Measurements from ENCODE around the gene CNDP1.
A peak's percentile ranks its signal among the peaks of the same experiment; 100 is the strongest.

CNDP1 gene, protein sequence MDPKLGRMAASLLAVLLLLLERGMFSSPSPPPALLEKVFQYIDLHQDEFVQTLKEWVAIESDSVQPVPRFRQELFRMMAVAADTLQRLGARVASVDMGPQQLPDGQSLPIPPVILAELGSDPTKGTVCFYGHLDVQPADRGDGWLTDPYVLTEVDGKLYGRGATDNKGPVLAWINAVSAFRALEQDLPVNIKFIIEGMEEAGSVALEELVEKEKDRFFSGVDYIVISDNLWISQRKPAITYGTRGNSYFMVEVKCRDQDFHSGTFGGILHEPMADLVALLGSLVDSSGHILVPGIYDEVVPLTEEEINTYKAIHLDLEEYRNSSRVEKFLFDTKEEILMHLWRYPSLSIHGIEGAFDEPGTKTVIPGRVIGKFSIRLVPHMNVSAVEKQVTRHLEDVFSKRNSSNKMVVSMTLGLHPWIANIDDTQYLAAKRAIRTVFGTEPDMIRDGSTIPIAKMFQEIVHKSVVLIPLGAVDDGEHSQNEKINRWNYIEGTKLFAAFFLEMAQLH

GRCh38 chr18:74534150-74534969 lies at the start of gene CNDP1:
Gene CNDP1 (plus strand): TSS chr18:74534500. CDS start chr18:74534668, 168 bp downstream.
- TF ChIP-seq JUND (IDR thresholded peaks at IDR 0.05; ENCODE audit: low read depth): no peak
- no peak for DNase-seq (ENCODE audit: low read depth in 1 of 2, low spot score in 1 of 2)
- in situ Hi-C loops (cut with HindIII; ENCODE audit: low pct_unique_long_range_greater_than_20kb, low sequenced_read_pairs): no loop called here

DNA sequence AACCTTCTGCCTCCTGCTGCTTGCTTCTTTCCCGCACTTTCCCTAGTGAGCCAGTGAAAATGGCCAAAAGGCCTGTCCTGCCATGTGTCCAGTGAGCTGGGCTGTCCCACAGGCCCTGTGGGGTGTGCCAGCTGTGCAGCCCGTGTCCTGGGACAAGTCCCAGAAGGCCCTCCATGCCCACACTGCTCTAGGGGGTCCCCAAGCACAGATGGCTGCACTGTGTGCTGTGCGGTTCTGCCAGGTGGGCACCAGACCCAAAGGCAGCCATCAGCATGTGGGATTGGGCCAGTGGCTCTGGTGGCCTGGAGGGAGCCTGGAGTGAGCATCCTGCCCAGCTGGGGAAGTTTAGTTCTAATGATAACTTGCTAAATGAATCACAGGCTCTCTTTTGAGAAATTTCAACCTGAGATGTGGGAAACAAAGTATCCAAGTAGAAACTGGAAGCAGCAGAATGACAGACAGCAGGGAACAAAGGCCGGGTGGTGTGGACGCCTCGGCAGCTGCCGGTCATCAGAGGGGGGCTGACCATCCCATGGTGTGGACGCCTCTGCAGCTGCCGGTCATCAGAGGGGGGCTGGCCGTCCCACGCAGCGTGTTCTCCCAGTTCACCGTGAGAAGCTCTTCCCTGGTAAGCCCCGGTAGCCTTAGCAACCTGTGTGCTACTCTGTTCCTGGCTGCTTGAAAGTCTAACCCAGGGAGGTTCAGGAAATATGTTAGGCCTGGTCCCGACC lies 48.0 kb upstream of the CNDP1 start:
- DNase-seq (ENCODE audit: low read depth in 1 of 2, low spot score in 1 of 2): no peak
- in situ Hi-C loops (cut with HindIII; ENCODE audit: low pct_unique_long_range_greater_than_20kb, low sequenced_read_pairs): no loop called here
- TF ChIP-seq JUND (IDR thresholded peaks at IDR 0.05; ENCODE audit: low read depth): no peak

DNA sequence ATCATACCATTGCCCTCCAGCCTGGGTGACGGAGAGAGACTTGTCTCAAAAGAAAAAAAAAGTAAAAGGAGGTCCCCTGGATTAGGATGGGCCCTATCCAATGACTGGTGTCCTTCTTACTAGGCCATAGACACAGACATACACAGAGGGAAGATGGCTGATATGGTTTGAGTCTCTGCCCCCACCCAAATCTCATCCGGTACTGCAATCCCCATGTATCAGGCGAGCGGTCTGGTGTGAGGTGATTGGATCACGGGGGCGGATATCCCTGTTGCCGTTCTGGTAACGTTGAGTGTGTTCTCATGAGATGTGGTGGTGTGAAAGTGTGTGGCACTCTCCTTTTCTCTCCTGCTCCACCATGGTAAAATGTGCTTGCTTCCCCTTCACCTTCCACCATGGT lies 45.9 kb upstream of the CNDP1 start:
- DNase-seq (ENCODE audit: low read depth in 1 of 2, low spot score in 1 of 2): no peak
- in situ Hi-C loops (cut with HindIII; ENCODE audit: low pct_unique_long_range_greater_than_20kb, low sequenced_read_pairs): no loop called here
- TF ChIP-seq JUND (IDR thresholded peaks at IDR 0.05; ENCODE audit: low read depth): no peak

DNA sequence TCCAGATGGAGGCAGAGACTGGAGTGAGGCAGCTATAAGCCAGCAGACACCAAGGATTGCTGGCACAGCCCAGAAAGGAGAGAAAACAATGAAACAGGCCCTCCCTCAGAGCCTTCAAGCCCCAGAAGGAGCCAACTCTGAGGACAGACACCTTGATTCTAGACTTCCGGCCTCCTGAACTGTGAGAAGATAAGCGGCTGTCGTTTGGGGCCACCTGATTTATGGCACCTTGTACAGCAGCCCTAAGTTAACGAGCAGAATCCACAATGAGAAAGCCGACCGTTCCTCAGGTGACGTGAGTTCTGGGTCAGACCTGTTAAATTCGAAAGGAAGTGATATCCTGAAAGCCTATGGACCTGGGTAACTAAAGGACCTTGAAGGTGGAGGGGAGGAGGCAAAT lies 45.4 kb upstream of the CNDP1 start:
- in situ Hi-C loops (cut with HindIII; ENCODE audit: low pct_unique_long_range_greater_than_20kb, low sequenced_read_pairs): no loop called here
- no peak for DNase-seq (ENCODE audit: low read depth in 1 of 2, low spot score in 1 of 2)
- no peak for TF ChIP-seq JUND (IDR thresholded peaks at IDR 0.05; ENCODE audit: low read depth)

- DNase-seq (ENCODE audit: low read depth in 1 of 2, low spot score in 1 of 2): no peak
- no peak for TF ChIP-seq JUND (IDR thresholded peaks at IDR 0.05; ENCODE audit: low read depth)
- in situ Hi-C loops (cut with HindIII; ENCODE audit: low pct_unique_long_range_greater_than_20kb, low sequenced_read_pairs): no loop called here
These were observed 44.6 kb upstream of the CNDP1 start for GRCh38 chr18:74489676-74490075.

GRCh38 chr18:74492259-74492658 lies 42.0 kb upstream of the CNDP1 start:
- in situ Hi-C loops (cut with HindIII; ENCODE audit: low pct_unique_long_range_greater_than_20kb, low sequenced_read_pairs): no loop called here

DNA sequence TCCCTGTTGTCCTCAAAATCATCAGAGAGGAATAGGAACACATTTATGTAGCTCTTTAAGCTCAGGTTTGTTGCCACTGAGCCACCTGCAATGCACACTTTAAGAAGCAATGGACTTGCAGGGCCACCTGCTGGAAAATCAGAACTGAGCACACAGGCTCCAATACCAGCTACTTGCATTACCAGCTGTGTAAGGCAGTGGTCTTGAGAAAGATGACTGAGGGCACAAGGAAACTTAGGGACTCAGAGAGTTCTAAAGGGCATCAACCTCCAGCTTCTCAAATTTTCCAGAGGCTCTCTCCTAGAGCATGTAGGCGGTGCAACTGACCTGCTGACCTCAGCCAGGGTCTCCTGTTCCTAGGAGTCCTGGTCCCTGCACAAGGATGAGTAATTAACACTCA lies 40.6 kb upstream of the CNDP1 start:
- TF ChIP-seq JUND (IDR thresholded peaks at IDR 0.05; ENCODE audit: low read depth): no peak
- in situ Hi-C loops (cut with HindIII; ENCODE audit: low pct_unique_long_range_greater_than_20kb, low sequenced_read_pairs): no loop called here
- DNase-seq (ENCODE audit: low read depth in 1 of 2, low spot score in 1 of 2): peak; percentile 41 to 84

More at GRCh38 chr18:74492259-74492658, 42.0 kb upstream of the CNDP1 start:
- DNase-seq (ENCODE audit: low read depth in 1 of 2, low spot score in 1 of 2): no peak
- no peak for TF ChIP-seq JUND (IDR thresholded peaks at IDR 0.05; ENCODE audit: low read depth)

DNA sequence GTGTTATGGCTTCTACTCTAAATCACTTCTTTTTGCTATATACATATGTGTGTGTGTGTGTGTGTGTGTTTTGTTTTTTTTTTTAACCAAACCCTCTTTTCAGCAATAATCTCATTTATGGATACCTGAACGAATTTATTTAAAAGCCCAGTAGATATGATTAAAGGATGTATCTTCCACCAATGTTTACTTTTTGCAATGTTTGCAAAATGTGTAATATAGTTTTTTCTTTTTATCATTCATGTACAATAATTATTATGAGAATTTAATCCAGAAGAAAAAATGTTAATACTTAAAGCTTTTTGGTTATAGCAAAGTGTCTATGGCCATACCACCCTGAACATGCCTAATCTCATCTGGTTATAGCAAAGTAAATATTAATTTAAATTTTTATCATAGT lies 39.8 kb upstream of the CNDP1 start:
- no peak for DNase-seq (ENCODE audit: low read depth in 1 of 2, low spot score in 1 of 2)
- TF ChIP-seq JUND (IDR thresholded peaks at IDR 0.05; ENCODE audit: low read depth): no peak
- in situ Hi-C loops (cut with HindIII; ENCODE audit: low pct_unique_long_range_greater_than_20kb, low sequenced_read_pairs): no loop called here

- in situ Hi-C loops (cut with HindIII; ENCODE audit: low pct_unique_long_range_greater_than_20kb, low sequenced_read_pairs): no loop called here
- DNase-seq (ENCODE audit: low read depth in 1 of 2, low spot score in 1 of 2): peak; percentile 93 to 98
These were observed 38.5 kb upstream of the CNDP1 start, which contains the start of gene CNDP2 for GRCh38 chr18:74495581-74496507. Gene CNDP2 (plus strand): TSS chr18:74496363. CDS start chr18:74499974, 3,611 bp downstream.

GRCh38 chr18:74496508-74497323 lies 37.6 kb upstream of the CNDP1 start:
- TF ChIP-seq JUND (IDR thresholded peaks at IDR 0.05; ENCODE audit: low read depth): no peak
- in situ Hi-C loops (cut with HindIII; ENCODE audit: low pct_unique_long_range_greater_than_20kb, low sequenced_read_pairs): no loop called here
- peak in 1 of 2 experiments; percentile 73 for DNase-seq (ENCODE audit: low read depth in 1 of 2, low spot score in 1 of 2)

More at GRCh38 chr18:74495581-74496507, 38.5 kb upstream of the CNDP1 start, which contains the start of gene CNDP2:
- no peak for TF ChIP-seq JUND (IDR thresholded peaks at IDR 0.05; ENCODE audit: low read depth)

- TF ChIP-seq JUND (IDR thresholded peaks at IDR 0.05; ENCODE audit: low read depth): no peak
- in situ Hi-C loops (cut with HindIII; ENCODE audit: low pct_unique_long_range_greater_than_20kb, low sequenced_read_pairs): no loop called here
- DNase-seq (ENCODE audit: low read depth in 1 of 2, low spot score in 1 of 2): peak in 1 of 2 experiments; percentile 1
These were observed 37.0 kb upstream of the CNDP1 start for GRCh38 chr18:74497324-74497676.
